Dermis blood vessel endothelial cell (primary cell): ENCODE data around the gene WDR1. TPM values are rescaled to one million over a fixed set of nuclear protein-coding genes. Genes with fewer than 3 reads are reported as not detected.
A peak's percentile ranks its signal among the peaks of the same experiment; 100 is the strongest.

Experiments
- DNase-seq: peaks from one replicate; pipeline ENCODE4 v3.0.0; 2010
- total RNA-seq: library from RNA; depleted of rRNA; stranded (reverse); fragments of >200 nt; gene quantifications from 2 replicates; pipeline ENCODE4 v1.2.3, GENCODE V29; 2014

WDR1 gene
- total RNA-seq, 1 donor from 2014 or later = 344 TPM

DNA sequence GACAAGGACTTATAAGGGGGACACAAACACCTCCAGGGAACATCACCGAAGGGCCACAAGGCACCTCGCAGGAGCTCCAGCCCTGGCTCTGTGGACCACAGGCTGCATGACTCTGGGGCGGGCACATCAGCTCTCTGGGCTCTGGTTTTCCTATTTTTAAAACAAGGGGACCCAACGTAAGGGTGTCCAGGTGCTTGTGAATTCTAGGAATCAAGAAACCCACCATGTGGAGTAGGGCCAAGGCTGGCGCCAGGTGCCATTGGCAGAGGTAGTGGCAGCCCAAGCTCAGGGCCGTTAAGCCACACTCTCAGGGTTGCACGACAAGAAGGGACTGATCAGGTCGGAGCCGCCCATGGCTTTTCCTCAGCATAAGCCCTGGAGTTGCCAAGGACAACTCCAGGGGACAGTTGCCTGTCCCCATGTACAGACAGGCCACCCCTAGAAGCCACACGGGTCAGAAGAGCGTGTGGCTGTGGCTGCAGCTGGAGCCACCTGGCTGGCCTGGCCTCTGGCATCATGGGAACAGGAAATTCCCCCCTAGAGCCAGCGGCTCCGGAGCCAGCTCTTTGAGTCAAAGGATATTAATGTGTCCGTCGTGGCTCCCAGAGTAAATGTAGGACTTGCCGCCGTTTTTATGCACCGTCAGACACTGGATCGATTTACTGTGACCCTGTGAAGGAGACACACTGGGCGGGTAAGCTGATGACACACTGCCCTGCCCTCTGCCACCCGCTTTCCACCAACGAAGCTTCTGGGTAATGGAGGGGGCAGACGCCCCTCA is 32.5 kb downstream of the WDR1 start:
- DNase-seq = no peak

GRCh38 chr4:10083331-10083771 is 33.2 kb downstream of the WDR1 start:
- DNase-seq = no peak

DNA sequence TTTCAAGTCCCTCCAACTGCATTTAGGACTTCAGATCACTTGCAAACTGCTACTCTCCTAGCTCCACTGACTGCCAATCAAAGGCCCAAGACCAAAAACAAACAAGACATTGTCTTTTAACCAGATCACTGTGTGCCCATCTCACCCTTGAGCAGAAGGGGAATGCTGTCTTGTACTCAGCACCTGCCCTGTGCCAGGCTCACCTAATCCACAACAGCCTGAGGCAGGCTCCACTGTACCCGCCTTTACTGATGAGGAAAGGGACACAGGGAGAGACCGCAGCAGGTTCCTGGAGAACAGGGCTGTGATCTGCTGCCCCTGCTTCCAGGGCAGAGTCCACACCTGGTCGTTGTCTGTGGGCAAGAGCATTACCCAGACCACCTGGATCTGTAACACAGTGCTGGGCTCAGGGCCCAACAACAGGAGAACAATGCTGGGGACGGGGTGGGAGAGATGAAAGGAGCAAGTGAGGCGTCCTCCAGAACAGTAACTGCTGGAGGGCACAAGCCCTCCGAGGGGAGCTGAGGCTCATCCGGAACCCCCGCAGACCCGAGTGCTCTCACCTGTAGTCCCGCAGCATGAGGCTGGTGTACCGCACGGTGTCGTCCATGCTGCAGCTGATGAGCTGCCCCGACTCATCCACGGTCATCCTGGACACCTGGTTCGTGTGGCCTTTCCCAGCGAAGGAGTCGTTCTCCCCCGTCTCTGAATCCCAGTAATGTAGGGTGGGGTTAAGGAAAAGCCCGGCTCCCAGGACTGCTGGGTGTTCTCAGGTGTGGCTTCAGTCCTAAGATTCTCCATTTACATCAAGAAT is 33.9 kb downstream of the WDR1 start:
- DNase-seq = no peak

DNA sequence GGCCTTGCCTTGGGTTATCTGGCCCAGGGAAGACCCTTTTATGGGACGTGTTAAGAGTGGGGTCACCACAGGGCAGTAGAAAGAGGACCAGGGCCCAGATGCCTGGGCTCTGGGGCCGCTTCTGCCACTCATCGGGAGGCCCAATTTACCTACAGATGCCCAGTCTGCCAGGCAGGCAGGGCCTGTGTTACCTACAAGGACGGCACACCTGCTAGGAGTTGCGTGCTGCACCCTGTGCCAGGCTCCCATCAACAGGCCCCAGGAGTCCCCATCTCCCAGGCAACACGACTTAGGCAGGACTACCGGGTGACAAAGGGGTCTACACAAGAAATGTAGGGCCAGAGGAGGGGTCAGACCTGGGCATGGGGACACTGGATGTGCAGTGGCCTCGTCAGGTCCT is 34.6 kb downstream of the WDR1 start:
- DNase-seq = no peak

DNA sequence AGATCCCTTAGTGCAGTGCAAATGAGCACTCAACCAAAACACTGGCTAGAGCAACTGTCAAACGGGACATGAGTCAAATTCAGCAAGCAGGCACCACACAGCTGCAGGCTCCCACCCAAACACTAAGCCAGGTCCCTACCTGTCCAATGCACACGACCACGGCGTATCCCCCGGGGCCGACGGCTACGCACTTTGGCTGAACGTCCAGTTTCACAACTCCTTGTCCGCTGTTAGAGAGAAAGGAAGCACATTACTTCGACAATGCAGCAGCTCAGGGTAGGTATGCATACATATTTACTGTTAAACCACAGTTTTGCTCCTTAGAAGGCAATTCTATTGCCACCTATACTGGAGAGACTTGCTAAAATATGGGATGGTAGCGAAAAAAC is 35.4 kb downstream of the WDR1 start:
- DNase-seq = no peak

GRCh38 chr4:10080589-10081217 is 35.9 kb downstream of the WDR1 start:
- DNase-seq = no peak

- no peak for DNase-seq
Measured at GRCh38 chr4:10079912-10080588, 36.5 kb downstream of the WDR1 start.

GRCh38 chr4:10079256-10079655 is 37.3 kb downstream of the WDR1 start:
- no peak for DNase-seq

- no peak for DNase-seq
Measured at GRCh38 chr4:10078481-10079233, 37.9 kb downstream of the WDR1 start.

- peak; percentile 51 for DNase-seq
Measured at GRCh38 chr4:10077483-10078335, 38.9 kb downstream of the WDR1 start.

DNA sequence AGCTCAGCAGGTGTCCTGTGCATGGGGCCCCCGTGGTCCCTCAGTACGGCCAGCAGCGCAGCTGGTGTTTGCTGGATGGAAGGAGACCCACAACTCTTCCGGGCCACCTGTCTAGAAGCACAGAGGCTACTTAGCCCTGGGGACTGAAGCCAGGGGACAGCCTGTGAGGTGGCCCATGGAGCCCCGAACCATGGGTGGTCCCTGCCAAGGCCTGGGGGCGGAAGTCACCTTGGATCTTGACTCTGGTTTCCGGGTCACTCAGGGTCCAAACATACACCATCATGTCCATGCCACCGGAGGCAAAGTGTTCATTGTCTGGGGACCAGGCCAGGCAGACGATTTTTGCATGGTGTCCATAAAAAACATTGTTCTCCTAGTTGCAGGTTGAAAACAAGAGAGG is 39.5 kb downstream of the WDR1 start:
- DNase-seq = no peak

DNA sequence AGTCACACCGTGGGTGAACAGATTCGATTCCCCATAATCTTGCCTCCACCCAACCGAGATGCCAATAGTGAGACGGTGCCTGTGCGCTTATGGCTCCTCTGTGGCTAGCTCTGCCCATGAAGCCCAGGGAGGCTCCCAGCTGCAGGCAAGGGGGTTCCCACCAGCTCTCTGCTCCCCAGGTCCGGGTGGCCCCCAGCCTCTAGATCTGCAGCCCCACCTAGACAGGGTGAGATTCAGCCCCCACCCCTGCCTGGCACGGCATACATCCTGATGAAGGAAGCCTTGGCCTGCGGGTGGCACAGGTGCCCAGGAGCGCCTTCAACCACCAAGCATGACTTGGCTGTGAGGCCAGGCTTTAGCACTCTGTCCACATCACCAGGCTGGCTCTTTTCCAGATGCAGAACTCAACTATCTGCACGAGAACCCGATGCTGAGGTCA is 40.6 kb downstream of the WDR1 start:
- no peak for DNase-seq

- no peak for DNase-seq
Measured at GRCh38 chr4:10075158-10075863, 41.3 kb downstream of the WDR1 start.

GRCh38 chr4:10074767-10075105 is 41.9 kb downstream of the WDR1 start:
- peak; percentile 75 for DNase-seq

DNA sequence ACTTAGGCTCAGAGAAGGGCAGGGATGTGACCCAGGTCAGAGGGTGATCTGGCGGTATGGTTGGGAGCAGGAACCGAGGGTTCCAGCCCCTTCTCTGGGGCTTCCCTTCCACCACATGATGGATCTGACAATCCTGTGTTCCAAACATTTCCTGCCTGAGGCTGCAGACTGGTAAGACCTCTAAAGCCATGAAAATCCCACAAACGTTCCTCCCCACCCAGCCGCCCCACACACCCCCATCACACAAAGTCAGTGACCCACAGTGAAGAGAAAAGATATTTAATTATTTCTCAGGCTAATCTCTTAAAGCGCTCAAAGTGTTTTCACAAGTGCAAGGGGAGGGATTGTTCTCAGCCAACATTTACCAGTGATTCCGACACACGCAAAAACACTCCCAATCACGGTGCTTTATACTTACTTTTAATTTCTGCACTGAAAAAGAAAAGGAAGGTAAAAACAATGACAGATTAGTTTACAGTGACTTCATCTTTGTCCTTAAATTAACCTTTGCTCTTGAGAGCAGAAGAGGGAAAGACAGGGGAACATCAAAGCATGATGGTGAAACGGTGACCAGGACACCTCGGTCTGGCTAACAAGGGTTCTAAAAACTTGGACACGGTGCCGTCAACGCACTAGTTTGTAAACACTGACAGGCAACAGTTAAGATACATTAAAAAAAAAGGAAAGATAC is 42.4 kb downstream of the WDR1 start:
- DNase-seq = no peak

DNA sequence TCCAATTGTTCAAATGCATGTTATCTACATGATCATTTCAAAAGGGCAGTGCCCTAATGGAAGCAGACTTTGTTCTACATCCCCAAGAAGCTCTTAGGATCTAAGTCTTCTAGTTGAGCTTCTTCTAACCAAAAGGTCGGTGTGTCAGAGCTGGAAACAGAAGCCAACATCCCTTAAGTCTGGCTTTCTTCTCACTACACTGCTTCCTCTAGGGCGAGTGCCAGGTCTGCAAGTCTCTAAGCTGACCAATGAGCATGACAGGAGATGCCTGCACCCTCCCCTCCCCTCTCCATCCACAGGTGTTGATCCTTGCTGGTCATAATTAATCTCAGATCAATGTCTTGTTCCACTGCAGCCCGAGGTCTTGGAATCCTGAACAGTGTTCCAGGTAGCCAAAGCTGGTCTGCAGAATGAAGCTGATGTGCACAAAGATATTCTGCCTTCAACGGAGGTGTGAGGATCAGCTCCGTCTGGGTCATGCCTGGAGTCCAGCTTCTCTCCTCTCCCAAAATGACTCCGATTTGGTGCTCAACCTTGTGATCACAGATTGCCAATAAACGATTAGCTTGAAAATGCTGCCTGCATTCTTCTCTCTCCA is 44.1 kb downstream of the WDR1 start:
- DNase-seq = no peak

- no peak for DNase-seq
Measured at GRCh38 chr4:10069075-10069642, 47.4 kb downstream of the WDR1 start.

GRCh38 chr4:10066670-10067651 is 49.6 kb downstream of the WDR1 start:
- DNase-seq = no peak
